Measurements from ENCODE around the gene CELF4.
"Not testable (repeated sequence)": the region's sequence is repeated elsewhere in the genome, so short reads cannot be mapped to it uniquely, and the experiment has no call there.

CELF4 gene

GRCh38 chr18:37368110-37368954 is 197.3 kb downstream of the CELF4 start:
- peaks cover 0 to 11% (median 6%) of the 10 kb centered on the region in 5 donors for H3K27me3 ChIP-seq (ENCODE audit: control insufficient read depth in 5 of 5, insufficient read depth in 4 of 5, low read length in 5 of 5)
- no peak overlapping the region for H3K4me3 ChIP-seq (ENCODE audit: low read depth in 1 of 5, low read length in 5 of 5)
- H3K9me3 ChIP-seq (ENCODE audit: control insufficient read depth in 5 of 5, low read length in 5 of 5): no peaks in the 10 kb centered on the region
- H3K27ac ChIP-seq (ENCODE audit: low read depth, low read length): no peak overlapping the region
- H3K36me3 ChIP-seq (ENCODE audit: control insufficient read depth in 5 of 5, insufficient read depth in 5 of 5, low read length in 5 of 5): no peaks in the 10 kb centered on the region
- H3K9ac ChIP-seq (ENCODE audit: low read length in 5 of 5): no peak overlapping the region
- peaks cover 0 to 34% (median 28%) of the 10 kb centered on the region in 5 donors for H3K4me1 ChIP-seq (ENCODE audit: control insufficient read depth in 5 of 5, insufficient read depth in 5 of 5, low read length in 5 of 5)

GRCh38 chr18:37364237-37364636 is 201.4 kb downstream of the CELF4 start:
- Histone ChIP-seq H3K9me3 (ENCODE audit: control insufficient read depth in 5 of 5, low read length in 5 of 5) (no peaks in the 10 kb centered on the region), H3K4me3 (ENCODE audit: low read depth in 1 of 5, low read length in 5 of 5) (no peak overlapping the region), H3K27ac (ENCODE audit: low read depth, low read length) (no peak overlapping the region), H3K36me3 (ENCODE audit: control insufficient read depth in 5 of 5, insufficient read depth in 5 of 5, low read length in 5 of 5) (no peaks in the 10 kb centered on the region), H3K27me3 (ENCODE audit: control insufficient read depth in 5 of 5, insufficient read depth in 4 of 5, low read length in 5 of 5) (peaks cover 8 to 39% (median 13%) of the 10 kb centered on the region in 5 donors), H3K9ac (ENCODE audit: low read length in 5 of 5) (no peak overlapping the region), H3K4me1 (ENCODE audit: control insufficient read depth in 5 of 5, insufficient read depth in 5 of 5, low read length in 5 of 5) (peaks cover 0 to 28% (median 25%) of the 10 kb centered on the region in 5 donors)

DNA sequence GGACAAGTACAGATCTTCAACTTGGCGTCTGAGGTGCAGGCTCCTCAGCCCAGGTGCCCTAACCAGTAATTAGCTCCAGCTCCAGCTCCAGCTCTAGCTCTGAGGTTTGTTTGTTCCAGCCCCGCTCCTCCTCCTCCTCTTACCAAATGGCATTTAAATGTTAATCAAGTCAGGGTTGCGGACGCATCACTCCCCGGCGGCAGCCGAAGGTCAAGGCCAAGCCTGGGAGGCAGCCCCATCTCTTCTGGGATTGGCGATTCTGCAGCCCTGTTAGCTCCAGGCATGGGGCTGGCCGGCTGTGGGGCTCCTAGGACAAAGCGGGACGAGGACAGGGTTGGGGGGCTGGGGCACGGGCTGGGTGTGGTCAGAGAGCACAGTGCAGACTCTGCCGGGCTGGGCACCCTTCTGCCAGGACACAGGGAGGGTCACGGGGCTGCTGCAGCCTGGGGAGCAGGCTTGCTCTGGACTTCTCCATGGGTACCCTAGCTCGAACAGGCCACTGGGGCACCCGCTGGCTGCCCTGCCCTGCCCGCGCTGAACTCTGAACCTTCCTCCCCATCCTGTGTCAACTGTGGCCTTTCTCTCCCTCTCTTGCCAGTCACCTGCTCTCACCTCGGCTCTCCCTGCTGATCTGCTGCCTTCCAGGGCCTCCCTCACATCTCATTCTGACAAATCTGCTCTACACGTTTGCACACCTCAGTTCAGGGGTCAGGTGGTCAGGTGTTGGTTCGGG is 203.3 kb downstream of the CELF4 start:
- H3K27ac ChIP-seq (ENCODE audit: low read depth, low read length): no peak overlapping the region
- no peak overlapping the region for H3K9ac ChIP-seq (ENCODE audit: low read length in 5 of 5)
- H3K27me3 ChIP-seq (ENCODE audit: control insufficient read depth in 5 of 5, insufficient read depth in 4 of 5, low read length in 5 of 5): peaks cover 8 to 29% (median 13%) of the 10 kb centered on the region in 5 donors
- peaks cover 0 to 18% (median 12%) of the 10 kb centered on the region in 5 donors for H3K4me1 ChIP-seq (ENCODE audit: control insufficient read depth in 5 of 5, insufficient read depth in 5 of 5, low read length in 5 of 5)
- H3K36me3 ChIP-seq (ENCODE audit: control insufficient read depth in 5 of 5, insufficient read depth in 5 of 5, low read length in 5 of 5): no peaks in the 10 kb centered on the region
- H3K4me3 ChIP-seq (ENCODE audit: low read depth in 1 of 5, low read length in 5 of 5): no peak overlapping the region
- no peaks in the 10 kb centered on the region for H3K9me3 ChIP-seq (ENCODE audit: control insufficient read depth in 5 of 5, low read length in 5 of 5)

- H3K4me3 ChIP-seq (ENCODE audit: low read depth in 1 of 5, low read length in 5 of 5): no peak overlapping the region
- H3K9ac ChIP-seq (ENCODE audit: low read length in 5 of 5): no peak overlapping the region
- peaks cover 8 to 29% (median 13%) of the 10 kb centered on the region in 5 donors for H3K27me3 ChIP-seq (ENCODE audit: control insufficient read depth in 5 of 5, insufficient read depth in 4 of 5, low read length in 5 of 5)
- H3K9me3 ChIP-seq (ENCODE audit: control insufficient read depth in 5 of 5, low read length in 5 of 5): no peaks in the 10 kb centered on the region
- no peaks in the 10 kb centered on the region for H3K36me3 ChIP-seq (ENCODE audit: control insufficient read depth in 5 of 5, insufficient read depth in 5 of 5, low read length in 5 of 5)
- peaks cover 0 to 18% (median 12%) of the 10 kb centered on the region in 5 donors for H3K4me1 ChIP-seq (ENCODE audit: control insufficient read depth in 5 of 5, insufficient read depth in 5 of 5, low read length in 5 of 5)
- no peak overlapping the region for H3K27ac ChIP-seq (ENCODE audit: low read depth, low read length)
Observed at GRCh38 chr18:37361335-37362157, 204.1 kb downstream of the CELF4 start.

DNA sequence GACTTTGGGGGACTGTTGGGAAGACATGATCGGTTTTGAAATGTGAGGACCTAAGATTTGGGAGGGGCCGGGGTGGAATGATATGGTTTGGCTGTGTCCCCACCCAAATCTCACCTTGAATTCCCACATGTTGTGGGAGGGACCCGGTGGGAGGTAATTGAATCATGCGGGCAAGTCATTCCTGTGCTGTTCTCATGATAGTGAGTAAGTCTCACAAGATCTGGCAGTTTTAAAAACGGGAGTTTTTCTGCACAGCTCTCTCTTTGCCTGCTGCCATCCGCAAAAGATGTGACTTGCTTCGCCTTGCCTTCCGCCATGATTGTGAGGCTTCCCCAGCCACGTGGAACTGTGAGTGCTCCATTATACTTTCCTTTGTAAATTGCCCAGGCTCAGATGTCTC is 207.5 kb downstream of the CELF4 start:
- not testable (repeated sequence) for H3K4me3 ChIP-seq (ENCODE audit: low read depth in 1 of 5, low read length in 5 of 5); H3K9ac ChIP-seq (ENCODE audit: low read length in 5 of 5); H3K9me3 ChIP-seq (ENCODE audit: control insufficient read depth in 5 of 5, low read length in 5 of 5); H3K4me1 ChIP-seq (ENCODE audit: control insufficient read depth in 5 of 5, insufficient read depth in 5 of 5, low read length in 5 of 5); H3K27ac ChIP-seq (ENCODE audit: low read depth, low read length); H3K36me3 ChIP-seq (ENCODE audit: control insufficient read depth in 5 of 5, insufficient read depth in 5 of 5, low read length in 5 of 5)
- H3K27me3 ChIP-seq (ENCODE audit: control insufficient read depth in 5 of 5, insufficient read depth in 4 of 5, low read length in 5 of 5): peaks cover 8 to 27% (median 13%) of the 10 kb centered on the region in 5 donors

DNA sequence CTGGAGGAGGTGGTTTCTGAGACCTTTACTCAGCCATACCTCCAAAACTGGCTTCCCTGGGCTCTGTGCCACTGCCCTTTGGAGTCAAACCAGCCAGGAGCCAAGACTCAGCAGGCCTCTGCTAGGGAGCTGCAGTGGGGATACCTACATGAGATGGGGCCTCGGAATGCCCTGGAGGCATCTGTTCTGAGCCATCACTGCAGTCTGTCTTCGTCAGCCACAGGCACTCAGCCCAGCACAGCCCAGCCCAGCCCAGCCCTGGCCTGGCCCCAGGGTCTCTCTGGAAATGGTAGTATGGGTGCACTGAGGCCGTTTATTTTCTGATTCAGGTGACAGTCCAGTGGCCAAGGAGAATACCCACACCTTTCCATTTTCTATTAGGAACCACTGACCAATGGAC is 209.8 kb downstream of the CELF4 start:
- H3K9ac ChIP-seq (ENCODE audit: low read length in 5 of 5): no peak overlapping the region
- H3K9me3 ChIP-seq (ENCODE audit: control insufficient read depth in 5 of 5, low read length in 5 of 5): no peaks in the 10 kb centered on the region
- H3K4me1 ChIP-seq (ENCODE audit: control insufficient read depth in 5 of 5, insufficient read depth in 5 of 5, low read length in 5 of 5): no peaks in the 10 kb centered on the region
- H3K27me3 ChIP-seq (ENCODE audit: control insufficient read depth in 5 of 5, insufficient read depth in 4 of 5, low read length in 5 of 5): peaks cover 0 to 4% (median 0%) of the 10 kb centered on the region in 5 donors
- H3K27ac ChIP-seq (ENCODE audit: low read depth, low read length): no peak overlapping the region
- no peak overlapping the region for H3K4me3 ChIP-seq (ENCODE audit: low read depth in 1 of 5, low read length in 5 of 5)
- no peaks in the 10 kb centered on the region for H3K36me3 ChIP-seq (ENCODE audit: control insufficient read depth in 5 of 5, insufficient read depth in 5 of 5, low read length in 5 of 5)

DNA sequence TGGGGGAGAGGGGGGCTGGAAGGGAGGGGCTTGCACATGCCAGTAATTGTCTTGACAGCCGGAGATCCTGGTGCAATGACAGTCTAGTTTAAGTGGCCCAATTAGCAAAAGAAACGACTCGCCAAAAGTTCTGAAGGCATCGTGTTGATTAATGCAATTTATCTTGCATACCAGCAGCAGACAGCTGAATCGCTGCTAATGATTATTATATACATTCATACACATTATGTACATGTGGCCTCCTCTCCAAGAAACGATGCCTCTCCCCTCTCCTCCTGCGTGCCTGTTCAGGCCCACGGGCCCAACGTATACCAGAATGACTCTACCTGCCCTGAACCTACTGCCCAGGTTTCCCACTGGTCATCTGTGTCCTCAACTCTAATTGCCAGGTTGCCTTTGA is 214.5 kb downstream of the CELF4 start:
- no peak overlapping the region for H3K9ac ChIP-seq (ENCODE audit: low read length in 5 of 5)

GRCh38 chr18:37348729-37349128 is 216.9 kb downstream of the CELF4 start:
- H3K36me3 ChIP-seq (ENCODE audit: control insufficient read depth in 5 of 5, insufficient read depth in 5 of 5, low read length in 5 of 5): no peaks in the 10 kb centered on the region
- no peaks in the 10 kb centered on the region for H3K4me1 ChIP-seq (ENCODE audit: control insufficient read depth in 5 of 5, insufficient read depth in 5 of 5, low read length in 5 of 5)
- H3K4me3 ChIP-seq (ENCODE audit: low read depth in 1 of 5, low read length in 5 of 5): no peak overlapping the region
- H3K9me3 ChIP-seq (ENCODE audit: control insufficient read depth in 5 of 5, low read length in 5 of 5): no peaks in the 10 kb centered on the region
- no peak overlapping the region for H3K9ac ChIP-seq (ENCODE audit: low read length in 5 of 5)
- H3K27ac ChIP-seq (ENCODE audit: low read depth, low read length): no peak overlapping the region
- peaks cover 7 to 20% (median 17%) of the 10 kb centered on the region in 5 donors for H3K27me3 ChIP-seq (ENCODE audit: control insufficient read depth in 5 of 5, insufficient read depth in 4 of 5, low read length in 5 of 5)

More for the DNA sequence above, 214.5 kb downstream of the CELF4 start:
- H3K27me3 ChIP-seq (ENCODE audit: control insufficient read depth in 5 of 5, insufficient read depth in 4 of 5, low read length in 5 of 5): peaks cover 0 to 8% (median 3%) of the 10 kb centered on the region in 5 donors
- no peaks in the 10 kb centered on the region for H3K4me1 ChIP-seq (ENCODE audit: control insufficient read depth in 5 of 5, insufficient read depth in 5 of 5, low read length in 5 of 5)
- no peak overlapping the region for H3K4me3 ChIP-seq (ENCODE audit: low read depth in 1 of 5, low read length in 5 of 5)
- H3K36me3 ChIP-seq (ENCODE audit: control insufficient read depth in 5 of 5, insufficient read depth in 5 of 5, low read length in 5 of 5): no peaks in the 10 kb centered on the region
- no peaks in the 10 kb centered on the region for H3K9me3 ChIP-seq (ENCODE audit: control insufficient read depth in 5 of 5, low read length in 5 of 5)
- no peak overlapping the region for H3K27ac ChIP-seq (ENCODE audit: low read depth, low read length)

GRCh38 chr18:37346048-37346447 is 219.6 kb downstream of the CELF4 start:
- Histone ChIP-seq H3K9me3 (ENCODE audit: control insufficient read depth in 5 of 5, low read length in 5 of 5) (no peaks in the 10 kb centered on the region), H3K9ac (ENCODE audit: low read length in 5 of 5) (no peak overlapping the region), H3K27me3 (ENCODE audit: control insufficient read depth in 5 of 5, insufficient read depth in 4 of 5, low read length in 5 of 5) (peaks cover 10 to 25% (median 22%) of the 10 kb centered on the region in 5 donors), H3K36me3 (ENCODE audit: control insufficient read depth in 5 of 5, insufficient read depth in 5 of 5, low read length in 5 of 5) (no peaks in the 10 kb centered on the region), H3K4me1 (ENCODE audit: control insufficient read depth in 5 of 5, insufficient read depth in 5 of 5, low read length in 5 of 5) (peaks cover 0 to 5% (median 2%) of the 10 kb centered on the region in 5 donors), H3K27ac (ENCODE audit: low read depth, low read length) (no peak overlapping the region), H3K4me3 (ENCODE audit: low read depth in 1 of 5, low read length in 5 of 5) (no peak overlapping the region)

Data from subcutaneous abdominal adipose tissue (tissue), 5 donors.